ENCODE data around the gene YARS1.

- no peak for TF ChIP-seq CTCF (IDR thresholded peaks at IDR 0.05)
- TF ChIP-seq POLR2A (IDR thresholded peaks at IDR 0.05) = no peak
Measured at GRCh38 chr1:32736812-32737791, 80.1 kb downstream of the YARS1 start.
